Trophoblast cell (in vitro differentiated cells and primary cell): Measurements from ENCODE around the gene TSPAN12.
A peak's percentile ranks its signal among the peaks of the same experiment; 100 is the strongest.

ENCODE experiments used
- DNase-seq, 2 donors: peaks; one replicate each; pipeline ENCODE4 v3.0.0-alpha.2; 2016
- H2AFZ ChIP-seq: 2 replicates; pipeline ENCODE4 v1.6.1; 2013; ENCODE audit warnings: low read length, moderate library complexity, mild to moderate bottlenecking; ENCODE audit not compliant: insufficient read depth, poor library complexity
- H2AK5ac ChIP-seq: 2 replicates; pipeline ENCODE4 v1.6.1; 2013; ENCODE audit warnings: mild to moderate bottlenecking, low read length
- H2BK120ac ChIP-seq: 2 replicates; pipeline ENCODE4 v1.6.1; 2013; ENCODE audit warnings: low read length, mild to moderate bottlenecking, moderate library complexity; ENCODE audit not compliant: insufficient read depth, poor library complexity
- H2BK12ac ChIP-seq: 2 replicates; pipeline ENCODE4 v1.6.1; 2013; ENCODE audit warnings: mild to moderate bottlenecking, low read length, moderate library complexity
- H2BK5ac ChIP-seq: 2 replicates; pipeline ENCODE4 v1.6.1; 2013; ENCODE audit warnings: low read length, low read depth, moderate library complexity, mild to moderate bottlenecking; ENCODE audit not compliant: poor library complexity
- H3K14ac ChIP-seq: 2 replicates; pipeline ENCODE4 v1.6.1; 2013; ENCODE audit warnings: mild to moderate bottlenecking, low read length
- H3K18ac ChIP-seq: 2 replicates; pipeline ENCODE4 v1.6.1; 2013; ENCODE audit warnings: mild to moderate bottlenecking, low read length
- H3K23ac ChIP-seq: 2 replicates; pipeline ENCODE4 v1.6.1; 2013; ENCODE audit warnings: low read length
- H3K27ac ChIP-seq: 2 replicates; pipeline ENCODE4 v1.5.1; 2013; ENCODE audit warnings: low read depth, mild to moderate bottlenecking, inconsistent platforms, low read length, moderate library complexity
- H3K27me3 ChIP-seq: 2 replicates; pipeline ENCODE4 v1.6.1; 2013; ENCODE audit warnings: inconsistent platforms, mild to moderate bottlenecking, low read length, moderate library complexity; ENCODE audit not compliant: insufficient read depth
- H3K36me3 ChIP-seq, 2 experiments: 1 replicate in 1 of 2; 2 replicates in 1 of 2; pipeline ENCODE4 v1.6.1; 2013; ENCODE audit warnings: low read length in 2 of 2, mild to moderate bottlenecking in 2 of 2, moderate library complexity in 1 of 2; ENCODE audit not compliant: insufficient read depth in 2 of 2, control insufficient read depth in 1 of 2
- H3K4ac ChIP-seq: 2 replicates; pipeline ENCODE4 v1.6.1; 2013; ENCODE audit warnings: low read depth, mild to moderate bottlenecking, low read length, moderate library complexity
- H3K4me1 ChIP-seq, 2 experiments: 1 replicate in 1 of 2; 2 replicates in 1 of 2; pipeline ENCODE4 v1.6.1; 2013; ENCODE audit warnings: low read length in 2 of 2, mild to moderate bottlenecking in 2 of 2, moderate library complexity in 1 of 2; ENCODE audit not compliant: insufficient read depth in 2 of 2, control insufficient read depth in 1 of 2
- H3K4me2 ChIP-seq: 2 replicates; pipeline ENCODE4 v1.6.1; 2013; ENCODE audit warnings: inconsistent platforms, mild to moderate bottlenecking, low read length, moderate library complexity
- H3K4me3 ChIP-seq: 2 replicates; pipeline ENCODE4 v1.5.1; 2013; ENCODE audit warnings: mild to moderate bottlenecking, low read depth, low read length, inconsistent platforms
- H3K79me1 ChIP-seq: one replicate; pipeline ENCODE4 v1.6.1; 2013; ENCODE audit warnings: low read length
- H3K79me2 ChIP-seq: 2 replicates; pipeline ENCODE4 v1.6.1; 2013; ENCODE audit warnings: low read length, mild to moderate bottlenecking; ENCODE audit not compliant: control insufficient read depth, insufficient read depth, poor library complexity
- H3K9ac ChIP-seq: 2 replicates; pipeline ENCODE4 v1.6.1; 2013; ENCODE audit warnings: mild to moderate bottlenecking, low read length
- H3K9me3 ChIP-seq: 2 replicates; pipeline ENCODE4 v1.6.1; 2013; ENCODE audit warnings: low read depth, mild to moderate bottlenecking, control low read depth, inconsistent platforms, low read length; ENCODE audit not compliant: insufficient read depth
- H4K12ac ChIP-seq: 2 replicates; pipeline ENCODE4 v1.6.1; 2013; ENCODE audit warnings: low read depth, mild to moderate bottlenecking, low read length, moderate library complexity
- H4K8ac ChIP-seq: 2 replicates; pipeline ENCODE4 v1.6.1; 2013; ENCODE audit warnings: low read depth, mild to moderate bottlenecking, low read length, moderate library complexity
- H4K91ac ChIP-seq: one replicate; pipeline ENCODE4 v1.6.1; 2013; ENCODE audit warnings: low read depth, mild to moderate bottlenecking, low read length, moderate library complexity
- WGBS: extraction: QIAGEN DNeasy Blood & Tissue Kit; methylation state at CpG from one replicate; pipeline ENCODE4 v1.1.7; 2013; ENCODE audit warnings: missing lambda C conversion rate; ENCODE audit not compliant: insufficient read length, insufficient coverage; ENCODE audit errors: extremely low coverage; 5-methylcytosine and 5-hydroxymethylcytosine counted together

The TSPAN12 gene

DNA sequence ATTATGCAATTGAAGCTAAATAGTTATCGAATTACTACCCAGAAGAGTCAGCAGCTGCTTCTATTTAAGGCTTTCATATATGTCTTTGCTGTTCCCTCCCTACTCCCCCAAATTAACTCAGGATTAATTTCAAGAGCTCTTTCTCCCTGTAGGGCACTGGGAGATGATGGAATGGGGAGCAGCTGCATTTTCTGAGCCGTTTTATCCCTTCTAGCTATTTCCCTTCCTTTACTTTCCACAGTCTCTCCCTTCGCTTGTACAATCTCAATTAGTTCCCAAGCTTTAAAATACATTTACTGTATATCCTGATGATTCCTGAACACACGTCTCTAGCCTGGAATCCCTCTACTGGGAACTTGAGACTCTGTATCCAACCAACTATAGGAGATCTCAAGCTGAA is 19.8 kb upstream of the TSPAN12 start:
- H3K4me1 ChIP-seq = peaks cover 0 to 6% of the 10 kb centered on the region in 2 experiments
- no peak overlapping the region for H2BK5ac ChIP-seq
- H2AK5ac ChIP-seq = no peak overlapping the region
- no peaks in the 10 kb centered on the region for H3K36me3 ChIP-seq
- no peak overlapping the region for H3K9ac ChIP-seq
- no peak overlapping the region for H2AFZ ChIP-seq
- no peak overlapping the region for H3K4me3 ChIP-seq
- no peak overlapping the region for H3K14ac ChIP-seq
- no peak overlapping the region for H3K27ac ChIP-seq
- H3K27me3 ChIP-seq = no peaks in the 10 kb centered on the region
- no peak overlapping the region for H3K4ac ChIP-seq
- no peak overlapping the region for H4K12ac ChIP-seq
- H4K8ac ChIP-seq = no peak overlapping the region
- no peaks in the 10 kb centered on the region for H3K79me1 ChIP-seq
- no peaks in the 10 kb centered on the region for H3K9me3 ChIP-seq
- H3K79me2 ChIP-seq = no peaks in the 10 kb centered on the region
- no CpG with 5 or more reads among the region's 4 CpGs for WGBS
- H2BK12ac ChIP-seq = no peak overlapping the region
- no peak overlapping the region for H3K23ac ChIP-seq
- H4K91ac ChIP-seq = no peak overlapping the region
- H3K4me2 ChIP-seq = no peak overlapping the region
- DNase-seq = no peak
- no peak overlapping the region for H2BK120ac ChIP-seq
- no peak overlapping the region for H3K18ac ChIP-seq

DNA sequence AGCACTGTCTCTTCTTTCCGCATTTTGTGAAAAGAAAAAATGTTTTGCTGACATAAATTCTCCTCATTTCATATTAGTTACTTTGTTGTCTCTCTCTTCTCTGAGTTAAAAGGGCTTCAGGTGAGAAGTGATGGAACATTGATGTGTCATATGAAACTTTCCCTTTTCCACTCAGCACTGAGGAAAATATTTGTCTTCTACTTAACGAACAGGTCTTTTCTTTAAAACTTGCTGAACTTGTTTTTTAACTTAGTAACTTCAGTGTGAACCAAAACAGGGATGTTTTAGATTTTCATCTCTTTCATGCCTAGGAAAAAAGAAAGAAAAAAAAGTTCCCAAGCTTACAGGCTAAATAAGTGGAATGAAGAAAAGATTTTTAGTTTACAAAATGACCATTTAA is 19.0 kb upstream of the TSPAN12 start:
- H2BK5ac ChIP-seq = no peak overlapping the region
- H3K18ac ChIP-seq = no peak overlapping the region
- no peaks in the 10 kb centered on the region for H3K79me2 ChIP-seq
- H3K23ac ChIP-seq = no peak overlapping the region
- H2BK12ac ChIP-seq = no peak overlapping the region
- no peak overlapping the region for H3K27ac ChIP-seq
- no peak overlapping the region for H3K9ac ChIP-seq
- H2AK5ac ChIP-seq = no peak overlapping the region
- no peak overlapping the region for H4K12ac ChIP-seq
- no peak overlapping the region for H2BK120ac ChIP-seq
- no peaks in the 10 kb centered on the region for H3K27me3 ChIP-seq
- H3K36me3 ChIP-seq = no peaks in the 10 kb centered on the region
- H4K91ac ChIP-seq = no peak overlapping the region
- no peaks in the 10 kb centered on the region for H3K9me3 ChIP-seq
- no CpG with 5 or more reads among the region's 2 CpGs for WGBS
- H3K79me1 ChIP-seq = no peaks in the 10 kb centered on the region
- no peak overlapping the region for H2AFZ ChIP-seq
- H3K4me2 ChIP-seq = no peak overlapping the region
- no peak overlapping the region for H4K8ac ChIP-seq
- peak; percentile 24 to 87 for DNase-seq
- H3K4me1 ChIP-seq = peaks cover 0 to 6% of the 10 kb centered on the region in 2 experiments
- H3K4me3 ChIP-seq = no peak overlapping the region
- no peak overlapping the region for H3K14ac ChIP-seq
- no peak overlapping the region for H3K4ac ChIP-seq

DNA sequence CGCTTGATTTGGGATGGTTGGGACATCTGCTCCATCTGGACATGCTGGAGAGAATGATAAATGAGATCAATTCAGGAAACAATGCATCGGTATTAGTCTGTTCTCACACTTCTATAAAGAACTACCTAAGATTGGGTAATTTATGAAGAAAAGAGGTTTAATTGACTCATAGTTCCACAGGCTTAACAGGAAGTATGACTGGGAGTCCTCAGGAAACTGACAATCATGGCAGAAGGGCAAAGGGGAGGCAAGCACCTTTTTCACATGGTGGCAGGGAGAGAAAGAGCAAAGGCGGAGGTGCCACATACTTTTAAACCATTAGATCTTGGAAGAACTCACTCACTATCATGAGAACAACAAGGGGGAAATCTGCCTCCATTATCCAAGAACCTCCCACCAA is 16.8 kb upstream of the TSPAN12 start:
- no peaks in the 10 kb centered on the region for H3K36me3 ChIP-seq
- no peak overlapping the region for H3K4me3 ChIP-seq
- no peak overlapping the region for H3K9ac ChIP-seq
- no peak overlapping the region for H4K8ac ChIP-seq
- no peak overlapping the region for H3K4ac ChIP-seq
- H3K14ac ChIP-seq = no peak overlapping the region
- no peak for DNase-seq
- WGBS = no CpG with 5 or more reads among the region's 3 CpGs
- H3K79me2 ChIP-seq = no peaks in the 10 kb centered on the region
- H3K79me1 ChIP-seq = no peaks in the 10 kb centered on the region
- no peak overlapping the region for H3K4me2 ChIP-seq
- peak overlapping the region; percentile 83 for H2AK5ac ChIP-seq
- no peak overlapping the region for H2BK12ac ChIP-seq
- H3K4me1 ChIP-seq = peaks cover 0 to 6% of the 10 kb centered on the region in 2 experiments
- no peak overlapping the region for H2BK120ac ChIP-seq
- peak overlapping the region; percentile 47 for H4K12ac ChIP-seq
- no peak overlapping the region for H3K18ac ChIP-seq
- H3K27ac ChIP-seq = no peak overlapping the region
- no peaks in the 10 kb centered on the region for H3K9me3 ChIP-seq
- no peak overlapping the region for H3K23ac ChIP-seq
- H2AFZ ChIP-seq = no peak overlapping the region
- H2BK5ac ChIP-seq = no peak overlapping the region
- no peaks in the 10 kb centered on the region for H3K27me3 ChIP-seq
- H4K91ac ChIP-seq = no peak overlapping the region

DNA sequence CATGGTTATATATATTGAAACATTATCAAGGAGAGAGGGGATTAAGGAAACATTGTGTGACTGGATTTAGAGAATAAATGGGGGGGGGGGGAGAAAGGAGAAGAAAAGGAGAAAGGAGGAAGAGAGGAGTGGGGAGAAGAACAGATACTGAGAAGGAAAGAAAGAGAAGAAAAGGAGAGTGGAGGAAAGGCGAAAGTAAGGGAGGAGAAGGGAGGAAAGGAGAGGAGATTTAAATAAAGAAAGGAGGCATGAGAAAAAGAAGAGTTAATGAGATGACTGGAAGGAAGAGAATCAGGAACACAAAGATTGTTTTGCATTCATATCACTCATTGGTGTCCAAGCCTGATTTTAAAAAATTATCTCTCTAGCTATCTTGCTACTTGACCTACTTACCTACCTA is 16.1 kb upstream of the TSPAN12 start:
- Histone ChIP-seq H2AK5ac (no peak overlapping the region), H2AFZ (no peak overlapping the region), H3K4me2 (no peak overlapping the region), H3K4me3 (no peak overlapping the region), H3K27ac (no peak overlapping the region), H3K36me3 (no peaks in the 10 kb centered on the region), H2BK12ac (no peak overlapping the region), H4K91ac (no peak overlapping the region), H3K23ac (no peak overlapping the region), H3K79me2 (no peaks in the 10 kb centered on the region), H3K79me1 (peaks cover 1% of the 10 kb centered on the region), H3K27me3 (no peaks in the 10 kb centered on the region), H2BK120ac (no peak overlapping the region), H3K4ac (no peak overlapping the region), H3K4me1 (peaks cover 0 to 6% of the 10 kb centered on the region in 2 experiments), H3K9me3 (no peaks in the 10 kb centered on the region), H3K9ac (no peak overlapping the region), H4K12ac (no peak overlapping the region), H2BK5ac (no peak overlapping the region), H3K18ac (no peak overlapping the region), H4K8ac (no peak overlapping the region), H3K14ac (no peak overlapping the region)
- DNase-seq = no peak
- 100% methylated on average over 1 of the region's 1 CpG for WGBS
